ENCODE measurements around the gene RGL3. TPM values are rescaled to one million over a fixed set of nuclear protein-coding genes. Genes with fewer than 3 reads are reported as not detected.

The RGL3 gene
- total RNA-seq, 2 donors from 2014 or later: 125 to 131 TPM

- Mint-ChIP-seq H3K36me3 (ENCODE audit: low read depth) (no peaks in the 10 kb centered on the region), H3K27me3 (ENCODE audit: insufficient read depth) (peaks cover 62% of the 10 kb centered on the region), H3K27ac (no peak overlapping the region), H3K9me3 (no peaks in the 10 kb centered on the region), H3K4me3 (no peak overlapping the region), H3K4me1 (peaks cover 4% of the 10 kb centered on the region)
- H3K4me3 ChIP-seq (ENCODE audit: low read length): no peak overlapping the region
- TF ChIP-seq CTCF (conservative IDR thresholded peaks at IDR 0.05): no peak
- H3K27ac ChIP-seq (ENCODE audit: low read depth, low read length): no peak overlapping the region
- no peaks in the 10 kb centered on the region for H3K36me3 ChIP-seq (ENCODE audit: control insufficient read depth, insufficient read depth, low read length)
- H3K9me3 ChIP-seq (ENCODE audit: control insufficient read depth, low read length): no peaks in the 10 kb centered on the region
- WGBS, 2 experiments (ENCODE audit: insufficient coverage in 1 of 2, insufficient read length in 1 of 2): 87 to 90% methylated on average over 6 to 11 of the region's 11 CpGs
- no peak for DNase-seq
- H3K27me3 ChIP-seq (ENCODE audit: control insufficient read depth, insufficient read depth, low read length, poor library complexity, severe bottlenecking): peaks cover 12% of the 10 kb centered on the region
- no peaks in the 10 kb centered on the region for H3K4me1 ChIP-seq (ENCODE audit: control insufficient read depth, insufficient read depth, low read length)
- H3K9ac ChIP-seq (ENCODE audit: extremely low read depth, low read length, poor library complexity, severe bottlenecking): no peak overlapping the region
Observed at GRCh38 chr19:11359421-11359820, 59.7 kb downstream of the RGL3 start.

- Mint-ChIP-seq H3K9me3 (no peaks in the 10 kb centered on the region), H3K4me1 (peaks cover 4% of the 10 kb centered on the region), H3K4me3 (no peak overlapping the region), H3K27ac (no peak overlapping the region), H3K27me3 (ENCODE audit: insufficient read depth) (peaks cover 71% of the 10 kb centered on the region), H3K36me3 (ENCODE audit: low read depth) (no peaks in the 10 kb centered on the region)
- H3K4me1 ChIP-seq (ENCODE audit: control insufficient read depth, insufficient read depth, low read length): no peaks in the 10 kb centered on the region
- H3K36me3 ChIP-seq (ENCODE audit: control insufficient read depth, insufficient read depth, low read length): no peaks in the 10 kb centered on the region
- no peak for TF ChIP-seq CTCF (conservative IDR thresholded peaks at IDR 0.05)
- H3K4me3 ChIP-seq (ENCODE audit: low read length): no peak overlapping the region
- no peak overlapping the region for H3K9ac ChIP-seq (ENCODE audit: extremely low read depth, low read length, poor library complexity, severe bottlenecking)
- WGBS, 2 experiments (ENCODE audit: insufficient coverage in 1 of 2, insufficient read length in 1 of 2): 87 to 93% methylated on average over 4 to 11 of the region's 11 CpGs
- peaks cover 12% of the 10 kb centered on the region for H3K27me3 ChIP-seq (ENCODE audit: control insufficient read depth, insufficient read depth, low read length, poor library complexity, severe bottlenecking)
- no peak overlapping the region for H3K27ac ChIP-seq (ENCODE audit: low read depth, low read length)
- no peaks in the 10 kb centered on the region for H3K9me3 ChIP-seq (ENCODE audit: control insufficient read depth, low read length)
- DNase-seq: no peak
Observed at GRCh38 chr19:11356676-11357550, 62.2 kb downstream of the RGL3 start.

GRCh38 chr19:11356074-11356397 lies 63.1 kb downstream of the RGL3 start:
- Histone ChIP-seq H3K9ac (ENCODE audit: extremely low read depth, low read length, poor library complexity, severe bottlenecking) (no peak overlapping the region), H3K27ac (ENCODE audit: low read depth, low read length) (no peak overlapping the region), H3K4me3 (ENCODE audit: low read length) (peak overlapping the region; percentile 71), H3K4me1 (ENCODE audit: control insufficient read depth, insufficient read depth, low read length) (no peaks in the 10 kb centered on the region), H3K27me3 (ENCODE audit: control insufficient read depth, insufficient read depth, low read length, poor library complexity, severe bottlenecking) (peaks cover 10% of the 10 kb centered on the region), H3K36me3 (ENCODE audit: control insufficient read depth, insufficient read depth, low read length) (no peaks in the 10 kb centered on the region), H3K9me3 (ENCODE audit: control insufficient read depth, low read length) (no peaks in the 10 kb centered on the region)
- no peak overlapping the region for H3K27ac Mint-ChIP-seq
- 63 to 85% methylated on average over 2 to 6 of the region's 6 CpGs for WGBS, 2 experiments (ENCODE audit: insufficient coverage in 1 of 2, insufficient read length in 1 of 2)
- peaks cover 69% of the 10 kb centered on the region for H3K27me3 Mint-ChIP-seq (ENCODE audit: insufficient read depth)
- no peak for TF ChIP-seq CTCF (conservative IDR thresholded peaks at IDR 0.05)
- DNase-seq: no peak
- no peaks in the 10 kb centered on the region for H3K9me3 Mint-ChIP-seq
- no peaks in the 10 kb centered on the region for H3K36me3 Mint-ChIP-seq (ENCODE audit: low read depth)
- peak overlapping the region; percentile 44 for H3K4me3 Mint-ChIP-seq
- H3K4me1 Mint-ChIP-seq: peaks cover 4% of the 10 kb centered on the region
